Hepatocyte (in vitro differentiated cells): ENCODE results near the gene IL10RA. TPM values are rescaled to one million over a fixed set of nuclear protein-coding genes. Genes with fewer than 3 reads are reported as not detected.
"Not testable (repeated sequence)": the region's sequence is repeated elsewhere in the genome, so short reads cannot be mapped to it uniquely, and the experiment has no call there.

ENCODE experiments used
- DNase-seq: peaks from one replicate; pipeline ENCODE4 v3.0.0-alpha.2; 2016; ENCODE audit warnings: low spot score
- H2AFZ ChIP-seq: fragments of 200-600 bp; sonication (generic); 2 replicates; pipeline ENCODE4 v1.6.0; 2016; ENCODE audit warnings: antibody characterized with exemption, mild to moderate bottlenecking
- H3K27ac ChIP-seq: fragments of 200-600 bp; sonication (generic); 2 replicates; pipeline ENCODE4 v1.5.1; 2016; ENCODE audit warnings: mild to moderate bottlenecking
- H3K27me3 ChIP-seq: fragments of 200-600 bp; sonication (generic); 2 replicates; pipeline ENCODE4 v1.6.1; 2016
- H3K36me3 ChIP-seq: fragments of 200-600 bp; sonication (generic); replicated peaks from 2 replicates; pipeline ENCODE4 v1.5.1; 2016; ENCODE audit warnings: low read depth; ENCODE audit not compliant: insufficient read depth
- H3K4me1 ChIP-seq: fragments of 200-600 bp; sonication (generic); 2 replicates; pipeline ENCODE4 v1.5.1; 2016; ENCODE audit warnings: mild to moderate bottlenecking, moderate library complexity; ENCODE audit not compliant: insufficient read depth
- H3K4me2 ChIP-seq: fragments of 200-600 bp; sonication (generic); 2 replicates; pipeline ENCODE4 v1.6.0; 2016
- H3K4me3 ChIP-seq: fragments of 200-600 bp; sonication (generic); 2 replicates; pipeline ENCODE4 v1.5.1; 2016; ENCODE audit warnings: mild to moderate bottlenecking
- H3K79me2 ChIP-seq: fragments of 200-600 bp; sonication (generic); 2 replicates; pipeline ENCODE4 v1.6.0; 2017; ENCODE audit warnings: mild to moderate bottlenecking
- H3K9me2 ChIP-seq: fragments of 200-600 bp; sonication (generic); replicated peaks from 2 replicates; pipeline ENCODE4 v1.6.0; 2017; ENCODE audit warnings: mild to moderate bottlenecking; ENCODE audit not compliant: insufficient read depth
- H3K9me3 ChIP-seq: fragments of 200-600 bp; sonication (generic); 2 replicates; pipeline ENCODE4 v1.5.1; 2016; ENCODE audit warnings: low read depth, mild to moderate bottlenecking
- H4K20me1 ChIP-seq: fragments of 200-600 bp; sonication (generic); 2 replicates; pipeline ENCODE4 v1.6.0; 2016; ENCODE audit warnings: mild to moderate bottlenecking; ENCODE audit not compliant: insufficient read depth, poor library complexity, severe bottlenecking
- EZH2 ChIP-seq: fragments of 200-600 bp; sonication (generic); IDR thresholded peaks from 2 replicates; pipeline ENCODE4 v1.6.1; 2016; ENCODE audit warnings: antibody characterized with exemption, mild to moderate bottlenecking, borderline replicate concordance
- EZH2phosphoT487 ChIP-seq: fragments of 200-600 bp; sonication (generic); IDR thresholded peaks from one replicate; pipeline ENCODE4 v1.6.1; 2018; ENCODE audit warnings: antibody characterized with exemption, mild to moderate bottlenecking, low read depth, moderate library complexity; ENCODE audit not compliant: unreplicated experiment, severe bottlenecking
- WGBS: methylation state at CpG from one replicate; pipeline ENCODE4 v1.1.6; 2016; ENCODE audit warnings: low lambda C conversion rate; ENCODE audit errors: missing lambda C conversion rate; 5-methylcytosine and 5-hydroxymethylcytosine counted together
- polyA plus RNA-seq: library from polyadenylated mRNA; unstranded; fragments of >200 nt; fragmentation: Nextera tagmentation; extraction: Ambion mirVana; gene quantifications from 2 replicates; pipeline ENCODE4 v1.2.1, GENCODE V29; 2016
- total RNA-seq: library from RNA; depleted of rRNA; stranded (reverse); fragments of >200 nt; gene quantifications from 2 replicates; pipeline ENCODE4 v1.2.3, GENCODE V29; 2014
- TF ChIP-seq, protein P1 (sequence below): fragments of 200-600 bp; sonication (generic); IDR thresholded peaks from 2 replicates; pipeline ENCODE4 v1.5.1; 2016; ENCODE audit warnings: antibody characterized with exemption, mild to moderate bottlenecking; ENCODE audit not compliant: poor library complexity

The IL10RA gene
- total and polyA plus RNA-seq, 2 experiments from 2014 or later: 1.5 to 2.3 TPM

DNA sequence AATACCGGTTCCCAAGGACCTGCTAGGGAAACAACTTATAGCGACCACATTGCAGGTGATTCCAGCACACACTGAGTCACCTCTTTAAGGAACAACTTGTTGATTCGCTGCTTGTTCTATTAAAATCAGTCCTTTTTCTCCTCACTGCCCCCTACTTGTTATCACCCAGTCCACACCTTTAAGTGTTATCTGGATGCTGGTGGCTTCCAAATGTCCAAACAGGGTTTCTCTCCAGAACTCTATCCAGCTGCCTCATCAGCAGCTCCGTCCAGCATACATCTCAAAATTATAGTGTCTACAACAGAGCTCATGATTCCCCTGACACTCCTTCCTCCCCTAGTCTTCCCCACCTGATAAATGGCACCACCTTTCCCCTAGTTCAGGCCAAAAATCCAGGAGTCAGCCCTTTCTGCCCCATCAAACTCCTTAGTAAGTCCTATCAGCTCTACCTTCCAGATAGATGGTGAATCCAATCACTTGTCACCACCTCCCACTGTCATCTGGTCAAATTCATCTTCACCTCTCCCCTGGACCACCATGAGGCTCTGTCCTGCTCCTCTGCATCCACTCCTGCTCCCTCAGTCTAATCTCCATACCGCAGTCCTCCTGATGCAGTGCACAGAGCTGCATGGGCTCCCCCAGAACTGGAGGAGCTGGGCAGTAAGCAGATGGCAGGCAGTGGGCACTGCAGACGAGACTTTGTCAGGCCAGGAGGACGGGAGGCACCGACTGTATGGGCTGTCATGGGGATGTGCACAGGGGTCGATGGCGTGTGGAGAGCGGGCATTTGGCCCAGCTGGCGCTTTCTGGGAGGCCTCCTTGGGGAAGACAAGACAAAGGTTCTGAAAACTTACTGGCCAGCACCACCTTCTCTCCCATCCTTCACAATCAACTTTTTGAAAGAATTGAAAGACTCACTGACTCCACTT is 19.3 kb downstream of the IL10RA start:
- Histone ChIP-seq H3K79me2 (no peaks in the 10 kb centered on the region), H4K20me1 (no peaks in the 10 kb centered on the region), H3K4me1 (peaks cover 6% of the 10 kb centered on the region), H3K36me3 (no peaks in the 10 kb centered on the region), H3K4me3 (no peak overlapping the region), H3K9me2 (no peaks in the 10 kb centered on the region), H3K4me2 (no peak overlapping the region), H2AFZ (no peak overlapping the region), H3K27me3 (no peaks in the 10 kb centered on the region), H3K9me3 (no peaks in the 10 kb centered on the region), H3K27ac (no peak overlapping the region)
- WGBS: 90% methylated on average over 12 of the region's 12 CpGs
- DNase-seq: no peak
- TF ChIP-seq, protein P1, sequence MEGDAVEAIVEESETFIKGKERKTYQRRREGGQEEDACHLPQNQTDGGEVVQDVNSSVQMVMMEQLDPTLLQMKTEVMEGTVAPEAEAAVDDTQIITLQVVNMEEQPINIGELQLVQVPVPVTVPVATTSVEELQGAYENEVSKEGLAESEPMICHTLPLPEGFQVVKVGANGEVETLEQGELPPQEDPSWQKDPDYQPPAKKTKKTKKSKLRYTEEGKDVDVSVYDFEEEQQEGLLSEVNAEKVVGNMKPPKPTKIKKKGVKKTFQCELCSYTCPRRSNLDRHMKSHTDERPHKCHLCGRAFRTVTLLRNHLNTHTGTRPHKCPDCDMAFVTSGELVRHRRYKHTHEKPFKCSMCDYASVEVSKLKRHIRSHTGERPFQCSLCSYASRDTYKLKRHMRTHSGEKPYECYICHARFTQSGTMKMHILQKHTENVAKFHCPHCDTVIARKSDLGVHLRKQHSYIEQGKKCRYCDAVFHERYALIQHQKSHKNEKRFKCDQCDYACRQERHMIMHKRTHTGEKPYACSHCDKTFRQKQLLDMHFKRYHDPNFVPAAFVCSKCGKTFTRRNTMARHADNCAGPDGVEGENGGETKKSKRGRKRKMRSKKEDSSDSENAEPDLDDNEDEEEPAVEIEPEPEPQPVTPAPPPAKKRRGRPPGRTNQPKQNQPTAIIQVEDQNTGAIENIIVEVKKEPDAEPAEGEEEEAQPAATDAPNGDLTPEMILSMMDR: no peak
- TF ChIP-seq EZH2 (no peak), EZH2phosphoT487 (no peak)

GRCh38 chr11:118006153-118006534 is 19.9 kb downstream of the IL10RA start:
- Histone ChIP-seq H4K20me1 (no peaks in the 10 kb centered on the region), H3K79me2 (no peaks in the 10 kb centered on the region), H2AFZ (no peak overlapping the region), H3K4me1 (peaks cover 6% of the 10 kb centered on the region), H3K27me3 (no peaks in the 10 kb centered on the region), H3K9me3 (no peaks in the 10 kb centered on the region), H3K27ac (no peak overlapping the region), H3K4me3 (no peak overlapping the region), H3K36me3 (no peaks in the 10 kb centered on the region), H3K9me2 (no peaks in the 10 kb centered on the region), H3K4me2 (no peak overlapping the region)
- TF ChIP-seq EZH2: no peak
- TF ChIP-seq, protein P1: no peak
- TF ChIP-seq EZH2phosphoT487: no peak
- DNase-seq: no peak
- WGBS: 93% methylated on average over 4 of the region's 4 CpGs

GRCh38 chr11:118007040-118007439 is 20.8 kb downstream of the IL10RA start:
- no peak for DNase-seq
- H3K27ac ChIP-seq: no peak overlapping the region
- 82% methylated on average over 5 of the region's 5 CpGs for WGBS

GRCh38 chr11:118007563-118008270 is 21.5 kb downstream of the IL10RA start:
- not testable (repeated sequence) for H3K4me3 ChIP-seq, H3K9me3 ChIP-seq, H3K36me3 ChIP-seq, H3K27me3 ChIP-seq, H3K79me2 ChIP-seq, DNase-seq, H3K27ac ChIP-seq, H2AFZ ChIP-seq, H4K20me1 ChIP-seq, H3K9me2 ChIP-seq, H3K4me2 ChIP-seq, H3K4me1 ChIP-seq
- WGBS: 90% methylated on average over 11 of the region's 11 CpGs

More at GRCh38 chr11:118007040-118007439, 20.8 kb downstream of the IL10RA start:
- TF ChIP-seq EZH2: no peak
- TF ChIP-seq, protein P1: no peak
- no peak for TF ChIP-seq EZH2phosphoT487
- Histone ChIP-seq H3K79me2 (no peaks in the 10 kb centered on the region), H3K36me3 (no peaks in the 10 kb centered on the region), H4K20me1 (no peaks in the 10 kb centered on the region), H3K4me2 (no peak overlapping the region), H2AFZ (no peak overlapping the region), H3K27me3 (no peaks in the 10 kb centered on the region), H3K4me3 (no peak overlapping the region), H3K9me3 (no peaks in the 10 kb centered on the region), H3K4me1 (peaks cover 6% of the 10 kb centered on the region), H3K9me2 (no peaks in the 10 kb centered on the region)
